Activated T-cell treated with anti-CD3 and anti-CD28 coated beads, Interleukin-2, amount 50 U/mL, for 1 hour (primary cell): ENCODE results near the gene KRTAP5-3.

ENCODE experiments used
- DNase-seq: peaks from one replicate; pipeline ENCODE4 v3.0.0-alpha.2; 2020

Gene KRTAP5-3

DNA sequence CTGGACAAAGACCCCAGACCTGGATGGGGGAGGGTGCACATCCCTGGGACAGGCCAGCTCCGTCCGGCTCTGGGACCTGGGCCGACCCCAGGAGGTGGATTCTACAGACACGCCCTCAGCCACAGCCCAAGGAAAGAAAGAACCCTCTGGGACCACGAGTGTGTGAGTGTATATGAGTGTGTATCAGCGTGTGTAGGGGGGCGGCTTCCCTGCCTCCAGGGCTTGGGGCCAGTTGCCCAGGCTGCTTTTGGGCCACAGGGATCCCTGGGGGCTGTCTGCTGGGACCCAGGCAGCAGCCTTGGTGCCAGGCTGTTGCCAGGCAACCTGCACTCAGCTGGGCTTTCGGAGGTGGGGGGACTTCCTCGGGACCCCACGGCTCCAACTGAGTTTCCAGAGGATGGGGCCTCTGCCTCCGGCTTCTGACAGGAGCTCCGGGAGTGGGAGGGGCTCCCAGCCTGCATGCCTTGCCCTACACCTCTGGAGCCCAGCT lies 45.1 kb downstream of the KRTAP5-3 start:
- DNase-seq, result peak; percentile 19

DNA sequence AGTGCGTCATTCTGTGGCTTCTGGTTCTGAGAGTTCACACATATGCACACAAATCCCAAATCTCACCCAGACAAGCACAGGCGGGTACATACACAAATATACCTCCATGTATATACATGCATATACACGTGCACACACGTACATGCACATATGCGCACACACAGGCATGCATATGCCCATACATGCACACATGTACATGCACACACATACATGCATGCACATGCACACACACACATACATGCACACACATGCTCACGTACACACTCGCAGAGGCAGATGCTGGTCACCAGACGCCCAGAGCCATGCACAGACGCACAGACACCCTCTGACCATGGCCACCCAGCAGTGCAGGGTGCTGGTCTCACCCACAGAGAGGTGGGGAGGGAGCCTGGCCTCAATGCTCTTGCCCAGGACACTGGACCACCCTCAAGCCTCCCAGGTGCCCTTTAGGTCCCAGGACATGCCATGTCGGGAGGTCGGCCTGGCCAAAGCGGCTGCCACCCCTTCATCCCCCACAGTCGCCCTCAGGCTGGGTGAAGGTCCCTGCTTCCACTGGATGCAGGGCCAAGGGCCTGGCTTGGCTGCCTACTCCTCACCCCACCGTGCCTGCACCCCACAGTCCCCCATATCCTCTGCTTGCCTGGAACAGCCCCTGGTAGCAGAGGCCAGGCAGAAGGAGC lies 45.7 kb downstream of the KRTAP5-3 start:
- DNase-seq, result no peak

DNA sequence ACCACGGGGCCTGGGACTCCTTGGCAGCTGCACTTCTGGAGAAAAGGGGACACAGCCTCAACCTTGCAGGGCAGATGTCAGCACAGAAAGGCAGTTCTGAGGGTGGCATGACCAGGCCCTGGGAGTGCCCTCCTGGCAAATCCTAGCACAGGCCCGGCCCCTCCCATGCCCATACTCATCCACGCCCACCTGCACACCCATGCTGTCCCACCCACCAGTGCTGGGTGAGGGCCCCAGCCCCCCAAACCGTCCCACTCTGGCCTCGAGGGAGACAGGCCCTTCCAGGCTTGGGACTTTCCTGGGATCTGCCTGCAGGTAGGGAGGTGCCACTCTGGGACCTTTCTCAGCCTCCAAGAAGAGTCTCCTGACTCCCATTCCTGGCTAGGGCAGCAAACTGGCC lies 46.3 kb downstream of the KRTAP5-3 start:
- no peak for DNase-seq

DNA sequence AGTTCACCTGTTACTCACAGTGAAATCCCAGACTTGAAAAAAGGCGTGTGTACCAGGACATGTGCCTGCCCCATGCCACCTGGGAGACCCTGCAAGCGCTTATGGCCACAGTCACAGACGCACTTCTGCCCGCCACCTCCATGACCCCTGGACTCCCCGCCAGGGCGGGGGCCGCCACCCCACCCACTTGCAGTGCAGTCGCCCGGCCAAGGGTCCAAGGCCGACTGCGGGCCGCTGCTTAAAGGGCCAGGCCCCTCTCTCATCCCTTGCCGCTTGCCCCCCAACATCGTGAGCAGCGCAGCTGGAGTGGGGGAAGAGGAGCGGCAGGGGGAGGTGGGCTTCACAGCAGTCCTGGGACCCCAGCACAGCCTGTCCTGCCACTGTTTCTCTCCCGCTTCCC lies 47.0 kb downstream of the KRTAP5-3 start:
- no peak for DNase-seq

- DNase-seq, result no peak
Measured at GRCh38 chr11:1560649-1561251, 47.5 kb downstream of the KRTAP5-3 start.

DNA sequence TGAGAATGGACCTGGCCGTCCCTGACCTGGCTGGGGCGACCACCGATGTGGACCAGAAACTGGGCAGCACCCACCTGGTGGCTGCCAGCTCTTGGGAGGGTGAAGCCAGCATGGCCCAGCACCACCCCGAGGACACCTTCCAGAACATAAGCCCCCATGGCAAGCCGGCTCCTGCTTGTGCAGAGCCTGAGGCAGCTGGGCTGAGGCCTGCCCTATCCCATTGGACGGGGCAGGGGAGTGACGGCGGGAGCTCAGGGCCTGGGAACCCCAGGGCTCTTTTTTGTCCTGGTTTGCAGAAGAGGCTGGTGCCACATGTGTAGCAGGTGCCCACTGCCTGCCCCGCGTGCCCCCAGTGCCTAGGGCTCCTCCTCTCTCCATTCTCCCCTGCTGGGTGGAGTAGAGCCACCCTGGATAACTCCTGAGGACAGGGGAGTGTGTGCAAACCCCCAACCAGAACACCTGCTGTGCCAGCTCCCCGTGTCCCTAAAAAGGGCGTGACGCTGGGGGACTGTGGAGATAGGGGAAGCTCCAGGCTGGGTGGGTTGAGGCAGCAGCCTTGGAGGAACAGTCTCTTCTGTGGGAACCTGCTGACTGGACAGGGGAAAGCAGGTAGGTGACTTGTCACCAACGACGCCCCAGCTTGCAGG lies 48.1 kb downstream of the KRTAP5-3 start:
- no peak for DNase-seq

DNA sequence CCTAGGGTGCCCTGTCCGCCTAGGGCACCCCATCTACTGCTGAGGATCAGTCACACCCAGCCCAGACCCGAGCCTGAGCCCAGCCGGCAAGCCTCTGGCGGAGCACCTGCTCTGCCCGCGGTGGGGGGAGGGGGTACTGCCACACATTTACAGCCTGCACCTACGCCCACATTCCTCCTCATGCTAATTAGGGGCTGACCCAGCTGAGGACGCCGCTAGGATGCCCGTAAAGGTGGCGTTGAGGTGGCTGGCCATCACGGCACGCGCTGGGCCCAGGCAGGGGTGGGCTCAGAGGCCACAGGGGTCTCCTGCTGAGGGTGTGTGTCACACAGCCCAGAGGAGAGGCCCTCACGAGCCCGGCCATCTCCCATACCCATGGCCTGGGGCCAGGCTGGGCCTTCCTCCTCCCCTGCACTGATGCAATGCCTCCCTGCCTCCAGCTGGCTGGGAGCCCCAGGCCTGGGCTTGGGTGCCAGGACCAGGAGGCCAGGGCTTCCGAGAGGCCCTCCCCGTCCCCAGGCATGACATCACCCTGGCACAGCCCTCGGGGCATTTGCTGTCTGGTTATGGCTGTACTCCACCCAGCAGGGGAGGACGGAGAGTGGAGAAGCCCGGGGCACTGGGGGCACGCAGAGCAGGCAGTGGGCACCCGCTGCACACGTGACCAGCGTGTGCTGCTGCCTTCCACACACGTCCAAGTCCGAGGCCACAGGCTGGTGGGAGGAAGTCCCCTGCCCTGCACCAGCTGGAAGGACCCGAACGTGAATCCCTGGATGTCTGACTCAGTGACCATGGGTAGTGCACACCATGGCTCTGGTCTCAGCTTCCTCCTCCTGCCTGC lies 48.9 kb downstream of the KRTAP5-3 start:
- peak; percentile 23 for DNase-seq

DNA sequence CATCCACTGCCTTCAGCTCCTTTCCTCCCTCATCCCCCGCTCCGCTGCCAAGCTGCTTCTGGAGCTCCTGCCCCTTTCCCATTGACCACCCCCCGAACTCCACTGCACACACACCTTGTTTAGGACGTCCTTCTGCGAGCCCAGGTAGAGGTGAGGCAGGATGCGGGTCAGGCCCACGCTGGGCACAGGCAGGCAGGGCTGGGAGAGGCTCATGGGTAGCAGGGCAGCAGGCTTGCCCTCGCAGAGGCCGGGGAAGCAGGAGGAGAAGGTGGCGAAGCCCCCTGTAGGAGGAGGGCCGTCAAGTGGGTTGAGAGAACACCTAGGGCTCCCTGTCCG lies 49.5 kb downstream of the KRTAP5-3 start:
- peak; percentile 23 for DNase-seq

GRCh38 chr11:1557904-1558774 lies 50.1 kb downstream of the KRTAP5-3 start:
- DNase-seq, result peak; percentile 21
